B cell (primary cell): Measurements from ENCODE around the gene PDK4.

Experiments
- CTCF ChIP-seq: fragments of 200-600 bp; IDR thresholded peaks from one replicate; pipeline ENCODE4 v1.8.0; 2022; ENCODE audit warnings: antibody characterized with exemption, mild to moderate bottlenecking
- EZH2 ChIP-seq: IDR thresholded peaks from 2 replicates; pipeline ENCODE4 v1.6.1; 2012; ENCODE audit warnings: borderline replicate concordance, low read depth, mild to moderate bottlenecking, moderate library complexity, low read length; ENCODE audit not compliant: insufficient read depth, poor library complexity, severe bottlenecking

GRCh38 chr7:95560674-95561073, 35.6 kb downstream of the PDK4 start:
- TF ChIP-seq CTCF (no peak), EZH2 (no peak)
